Measurements from ENCODE around the gene PCAT6.

GRCh38 chr1:202791077-202791747, 19.5 kb upstream of the PCAT6 start:
- TF ChIP-seq POLR2A (IDR thresholded peaks at IDR 0.05) (no peak), CTCF (IDR thresholded peaks at IDR 0.05) (no peak)

All from testis (tissue), 2 donors.